GM23338 (cell line): ENCODE results near the gene CCDC121. TPM values are rescaled to one million over a fixed set of nuclear protein-coding genes. Genes with fewer than 3 reads are reported as not detected.
A peak's percentile ranks its signal among the peaks of the same experiment; 100 is the strongest.

ENCODE experiments used
- ATAC-seq: fragments of 200-7000 bp; cut with Tn5 transposase; 3 replicates; pipeline ENCODE4 v1.9.1; 2020
- DNase-seq: peaks from one replicate; pipeline ENCODE4 v3.0.0-alpha.2; 2015; ENCODE audit warnings: low spot score
- H2AFZ ChIP-seq: fragments of 200-600 bp; sonication (generic); 2 replicates; pipeline ENCODE4 v1.8.0; 2016; ENCODE audit warnings: antibody characterized with exemption, mild to moderate bottlenecking, moderate library complexity
- H3F3A ChIP-seq: fragments of 200-600 bp; sonication (generic); replicated peaks from 2 replicates; pipeline ENCODE4 v1.8.0; 2017; ENCODE audit warnings: antibody characterized with exemption, mixed run types, low read depth
- H3K27ac ChIP-seq: fragments of 200-600 bp; sonication (generic); 2 replicates; pipeline ENCODE4 v1.6.1; 2016; ENCODE audit warnings: low read depth
- H3K27me3 ChIP-seq: fragments of 200-600 bp; sonication (generic); 2 replicates; pipeline ENCODE4 v1.8.0; 2016; ENCODE audit warnings: mild to moderate bottlenecking, mixed run types, moderate library complexity; ENCODE audit not compliant: insufficient read depth
- H3K36me3 ChIP-seq: fragments of 200-600 bp; sonication (generic); 2 replicates; pipeline ENCODE4 v1.8.0; 2016; ENCODE audit warnings: mild to moderate bottlenecking; ENCODE audit not compliant: insufficient read depth
- H3K4me1 ChIP-seq: fragments of 200-600 bp; sonication (generic); 2 replicates; pipeline ENCODE4 v1.8.0; 2016; ENCODE audit warnings: mild to moderate bottlenecking, moderate library complexity; ENCODE audit not compliant: insufficient read depth
- H3K4me2 ChIP-seq: fragments of 200-600 bp; sonication (generic); 2 replicates; pipeline ENCODE4 v1.7.1; 2017; ENCODE audit warnings: mixed run types
- H3K4me3 ChIP-seq: fragments of 200-600 bp; sonication (generic); 2 replicates; pipeline ENCODE4 v1.6.1; 2016; ENCODE audit warnings: mixed run types
- H3K79me2 ChIP-seq: fragments of 200-600 bp; sonication (generic); replicated peaks from 2 replicates; pipeline ENCODE4 v1.8.0; 2017; ENCODE audit warnings: mild to moderate bottlenecking; ENCODE audit not compliant: insufficient read depth
- H3K9me2 ChIP-seq: fragments of 200-600 bp; sonication (generic); 2 replicates; pipeline ENCODE4 v1.8.0; 2017; ENCODE audit not compliant: insufficient read depth
- H4K20me1 ChIP-seq: fragments of 200-600 bp; sonication (generic); replicated peaks from 2 replicates; pipeline ENCODE4 v1.8.0; 2017; ENCODE audit warnings: mild to moderate bottlenecking; ENCODE audit not compliant: insufficient read depth
- H3K27ac Mint-ChIP-seq: 2 replicates; pipeline ENCODE4 v1.8.0; 2020; ENCODE audit warnings: inconsistent platforms, mild to moderate bottlenecking, moderate library complexity, mixed read lengths
- H3K27me3 Mint-ChIP-seq: 3 replicates; pipeline ENCODE4 v1.8.0; 2022; ENCODE audit warnings: low read depth, mild to moderate bottlenecking, moderate library complexity, mixed read lengths, inconsistent platforms; ENCODE audit not compliant: insufficient read depth, poor library complexity
- H3K36me3 Mint-ChIP-seq: 3 replicates; pipeline ENCODE4 v1.8.0; 2021; ENCODE audit warnings: low read depth, mild to moderate bottlenecking, inconsistent platforms, moderate library complexity, mixed read lengths
- H3K4me1 Mint-ChIP-seq: 3 replicates; pipeline ENCODE4 v1.8.0; 2020; ENCODE audit warnings: mild to moderate bottlenecking, inconsistent platforms, mixed read lengths
- H3K4me3 Mint-ChIP-seq: 3 replicates; pipeline ENCODE4 v1.8.0; 2021; ENCODE audit warnings: moderate library complexity, mild to moderate bottlenecking, inconsistent platforms, mixed read lengths
- H3K9me3 Mint-ChIP-seq: 3 replicates; pipeline ENCODE4 v1.8.0; 2020; ENCODE audit warnings: moderate library complexity, mild to moderate bottlenecking, inconsistent platforms, mixed read lengths
- CREB1 ChIP-seq: fragments of 250-450 bp; sonication (Bioruptor Pico); IDR thresholded peaks from 2 replicates; pipeline ENCODE4 v1.5.0; 2020; ENCODE audit warnings: low read depth, mild to moderate bottlenecking, moderate library complexity
- CTCF ChIP-seq, 2 experiments: fragments of 200-600 bp in 1 of 2; sonication (generic) in 1 of 2; conservative IDR thresholded peaks; 2 replicates each; pipeline versions ENCODE4 v1.5.1 to v1.6.1; 2016 to 2017; ENCODE audit warnings: antibody characterized with exemption in 2 of 2, low read depth in 2 of 2, mild to moderate bottlenecking in 2 of 2, moderate library complexity in 1 of 2
- EZH2 ChIP-seq: fragments of 200-600 bp; sonication (generic); IDR thresholded peaks from one replicate; pipeline ENCODE4 v1.8.0; 2017; ENCODE audit warnings: antibody characterized with exemption, mild to moderate bottlenecking, low read depth; ENCODE audit not compliant: unreplicated experiment
- EZH2phosphoT487 ChIP-seq: fragments of 200-600 bp; sonication (generic); IDR thresholded peaks from one replicate; pipeline ENCODE4 v1.8.1; 2018; ENCODE audit warnings: antibody characterized with exemption; ENCODE audit not compliant: unreplicated experiment
- NANOG ChIP-seq: IDR thresholded peaks from 2 replicates; pipeline ENCODE4 v1.6.1; 2016; ENCODE audit warnings: antibody characterized with exemption, borderline replicate concordance
- POLR2AphosphoS5 ChIP-seq: IDR thresholded peaks from 2 replicates; pipeline ENCODE4 v1.6.1; 2016; ENCODE audit warnings: antibody characterized with exemption, low read depth
- polyA plus RNA-seq: library from polyadenylated mRNA; unstranded; fragments of >200 nt; fragmentation: Nextera tagmentation; extraction: Ambion mirVana; gene quantifications from 2 replicates; pipeline ENCODE4 v1.2.1, GENCODE V29; 2016
- total RNA-seq: library from RNA; depleted of rRNA; stranded (reverse); fragments of >200 nt; shearing (Covaris generic); gene quantifications from 2 replicates; pipeline ENCODE4 v1.2.3, GENCODE V29; 2014
- TF ChIP-seq, protein P1 (sequence below): fragments of 250-450 bp; sonication (Bioruptor Pico); IDR thresholded peaks from 2 replicates; pipeline ENCODE4 v1.5.0; 2020; ENCODE audit warnings: mild to moderate bottlenecking, moderate library complexity

The CCDC121 gene
- total and polyA plus RNA-seq, 2 experiments from 2014 or later, result 1.6 to 1.9 TPM

- TF ChIP-seq, protein P1, sequence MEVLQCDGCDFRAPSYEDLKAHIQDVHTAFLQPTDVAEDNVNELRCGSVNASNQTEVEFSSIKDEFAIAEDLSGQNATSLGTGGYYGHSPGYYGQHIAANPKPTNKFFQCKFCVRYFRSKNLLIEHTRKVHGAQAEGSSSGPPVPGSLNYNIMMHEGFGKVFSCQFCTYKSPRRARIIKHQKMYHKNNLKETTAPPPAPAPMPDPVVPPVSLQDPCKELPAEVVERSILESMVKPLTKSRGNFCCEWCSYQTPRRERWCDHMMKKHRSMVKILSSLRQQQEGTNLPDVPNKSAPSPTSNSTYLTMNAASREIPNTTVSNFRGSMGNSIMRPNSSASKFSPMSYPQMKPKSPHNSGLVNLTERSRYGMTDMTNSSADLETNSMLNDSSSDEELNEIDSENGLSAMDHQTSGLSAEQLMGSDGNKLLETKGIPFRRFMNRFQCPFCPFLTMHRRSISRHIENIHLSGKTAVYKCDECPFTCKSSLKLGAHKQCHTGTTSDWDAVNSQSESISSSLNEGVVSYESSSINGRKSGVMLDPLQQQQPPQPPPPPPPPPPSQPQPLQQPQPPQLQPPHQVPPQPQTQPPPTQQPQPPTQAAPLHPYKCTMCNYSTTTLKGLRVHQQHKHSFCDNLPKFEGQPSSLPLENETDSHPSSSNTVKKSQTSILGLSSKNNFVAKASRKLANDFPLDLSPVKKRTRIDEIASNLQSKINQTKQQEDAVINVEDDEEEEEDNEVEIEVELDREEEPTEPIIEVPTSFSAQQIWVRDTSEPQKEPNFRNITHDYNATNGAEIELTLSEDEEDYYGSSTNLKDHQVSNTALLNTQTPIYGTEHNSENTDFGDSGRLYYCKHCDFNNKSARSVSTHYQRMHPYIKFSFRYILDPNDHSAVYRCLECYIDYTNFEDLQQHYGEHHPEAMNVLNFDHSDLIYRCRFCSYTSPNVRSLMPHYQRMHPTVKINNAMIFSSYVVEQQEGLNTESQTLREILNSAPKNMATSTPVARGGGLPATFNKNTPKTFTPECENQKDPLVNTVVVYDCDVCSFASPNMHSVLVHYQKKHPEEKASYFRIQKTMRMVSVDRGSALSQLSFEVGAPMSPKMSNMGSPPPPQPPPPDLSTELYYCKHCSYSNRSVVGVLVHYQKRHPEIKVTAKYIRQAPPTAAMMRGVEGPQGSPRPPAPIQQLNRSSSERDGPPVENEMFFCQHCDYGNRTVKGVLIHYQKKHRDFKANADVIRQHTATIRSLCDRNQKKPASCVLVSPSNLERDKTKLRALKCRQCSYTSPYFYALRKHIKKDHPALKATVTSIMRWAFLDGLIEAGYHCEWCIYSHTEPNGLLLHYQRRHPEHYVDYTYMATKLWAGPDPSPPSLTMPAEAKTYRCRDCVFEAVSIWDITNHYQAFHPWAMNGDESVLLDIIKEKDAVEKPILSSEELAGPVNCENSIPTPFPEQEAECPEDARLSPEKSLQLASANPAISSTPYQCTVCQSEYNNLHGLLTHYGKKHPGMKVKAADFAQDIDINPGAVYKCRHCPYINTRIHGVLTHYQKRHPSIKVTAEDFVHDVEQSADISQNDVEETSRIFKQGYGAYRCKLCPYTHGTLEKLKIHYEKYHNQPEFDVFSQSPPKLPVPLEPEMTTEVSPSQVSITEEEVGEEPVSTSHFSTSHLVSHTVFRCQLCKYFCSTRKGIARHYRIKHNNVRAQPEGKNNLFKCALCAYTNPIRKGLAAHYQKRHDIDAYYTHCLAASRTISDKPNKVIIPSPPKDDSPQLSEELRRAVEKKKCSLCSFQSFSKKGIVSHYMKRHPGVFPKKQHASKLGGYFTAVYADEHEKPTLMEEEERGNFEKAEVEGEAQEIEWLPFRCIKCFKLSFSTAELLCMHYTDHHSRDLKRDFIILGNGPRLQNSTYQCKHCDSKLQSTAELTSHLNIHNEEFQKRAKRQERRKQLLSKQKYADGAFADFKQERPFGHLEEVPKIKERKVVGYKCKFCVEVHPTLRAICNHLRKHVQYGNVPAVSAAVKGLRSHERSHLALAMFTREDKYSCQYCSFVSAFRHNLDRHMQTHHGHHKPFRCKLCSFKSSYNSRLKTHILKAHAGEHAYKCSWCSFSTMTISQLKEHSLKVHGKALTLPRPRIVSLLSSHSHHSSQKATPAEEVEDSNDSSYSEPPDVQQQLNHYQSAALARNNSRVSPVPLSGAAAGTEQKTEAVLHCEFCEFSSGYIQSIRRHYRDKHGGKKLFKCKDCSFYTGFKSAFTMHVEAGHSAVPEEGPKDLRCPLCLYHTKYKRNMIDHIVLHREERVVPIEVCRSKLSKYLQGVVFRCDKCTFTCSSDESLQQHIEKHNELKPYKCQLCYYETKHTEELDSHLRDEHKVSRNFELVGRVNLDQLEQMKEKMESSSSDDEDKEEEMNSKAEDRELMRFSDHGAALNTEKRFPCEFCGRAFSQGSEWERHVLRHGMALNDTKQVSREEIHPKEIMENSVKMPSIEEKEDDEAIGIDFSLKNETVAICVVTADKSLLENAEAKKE, result no peak
- TF ChIP-seq EZH2 (no peak), CTCF (conservative IDR thresholded peaks at IDR 0.05; ENCODE audit: low read depth in 2 of 2) (no peak), EZH2phosphoT487 (no peak)
Observed at GRCh38 chr2:27583390-27583915, 45.4 kb downstream of the CCDC121 start (continued).

DNA sequence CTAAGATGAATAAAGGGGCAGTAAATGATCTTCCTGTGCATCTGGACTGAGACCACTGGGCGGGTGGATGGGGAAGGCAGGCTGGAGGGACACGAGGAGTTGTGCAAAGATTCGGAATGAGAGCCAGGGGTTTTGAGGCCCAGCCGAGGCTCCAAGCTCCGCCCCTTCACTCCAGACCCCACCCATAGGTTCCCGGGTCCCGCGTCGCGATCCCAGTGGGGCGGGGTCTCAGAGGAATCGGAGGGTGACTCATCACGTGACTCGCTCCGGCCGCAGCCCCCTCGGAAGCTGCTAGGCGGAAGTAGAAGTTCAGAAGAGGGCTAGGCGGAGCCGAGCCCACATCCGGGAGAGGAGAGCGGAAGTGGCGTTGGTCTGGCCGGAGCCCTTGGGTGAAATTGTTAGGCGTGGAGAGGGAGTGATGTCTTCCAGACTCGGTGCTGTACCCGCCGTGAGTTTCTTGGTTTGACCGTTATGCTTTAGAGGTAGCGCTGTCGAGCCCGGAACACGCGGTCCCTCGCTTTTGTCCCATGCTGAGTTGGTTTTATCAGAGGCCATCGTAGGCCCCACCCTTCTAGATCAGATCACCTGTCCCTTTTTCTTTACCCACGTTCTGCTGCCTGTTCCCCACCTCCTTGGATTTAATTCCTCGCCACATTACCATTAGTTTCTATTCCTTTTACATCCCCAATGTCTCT, 46.0 kb downstream of the CCDC121 start, which contains the start of gene ZNF512:
TSS of gene ZNF512 (plus strand) at position 348 of the 695 bp plus-strand sequence. CDS start at position 419, 71 bp downstream.
- TF ChIP-seq POLR2AphosphoS5 (peak; percentile 87), CTCF (conservative IDR thresholded peaks at IDR 0.05; ENCODE audit: low read depth in 2 of 2) (no peak), NANOG (0 out of 2 replicates have a peak, but pooled peaks have one; percentile 13), CREB1 (CRISPR knock-in tag) (no peak)
- H3K4me1 ChIP-seq, result peaks cover 7% of the 10 kb centered on the region; the same call in 1 of the 2 replicates
- H3K79me2 ChIP-seq, result peaks cover 48% of the 10 kb centered on the region
- Mint-ChIP-seq H3K36me3 (peaks cover under 1% of the 10 kb centered on the region; the same call in 2 of the 3 replicates), H3K27ac (peak within 1 kb of the TSS; percentile 88), H3K4me3 (peak within 1 kb of the TSS; percentile 95), H3K27me3 (peaks cover 18% of the 10 kb centered on the region), H3K9me3 (peaks cover 21% of the 10 kb centered on the region), H3K4me1 (peaks cover 16% of the 10 kb centered on the region)
- H3K27ac ChIP-seq, result peak within 1 kb of the TSS; percentile 68; the same call in 1 of the 2 replicates
- H3F3A ChIP-seq, result no peaks in the 10 kb centered on the region
- H4K20me1 ChIP-seq, result peaks cover 21% of the 10 kb centered on the region
- H2AFZ ChIP-seq, result peak within 1 kb of the TSS; percentile 93
- peak within 1 kb of the TSS; percentile 93 for H3K4me2 ChIP-seq
- H3K9me2 ChIP-seq, result peaks cover 8% of the 10 kb centered on the region; the same call in 1 of the 2 replicates
- no peaks in the 10 kb centered on the region for H3K27me3 ChIP-seq
- DNase-seq, result peak; percentile 99
- ATAC-seq, result peak; percentile 99
- peak within 1 kb of the TSS; percentile 93 for H3K4me3 ChIP-seq
- no peaks in the 10 kb centered on the region for H3K36me3 ChIP-seq
